ENCODE results near the gene ATG7.

ATG7 gene

DNA sequence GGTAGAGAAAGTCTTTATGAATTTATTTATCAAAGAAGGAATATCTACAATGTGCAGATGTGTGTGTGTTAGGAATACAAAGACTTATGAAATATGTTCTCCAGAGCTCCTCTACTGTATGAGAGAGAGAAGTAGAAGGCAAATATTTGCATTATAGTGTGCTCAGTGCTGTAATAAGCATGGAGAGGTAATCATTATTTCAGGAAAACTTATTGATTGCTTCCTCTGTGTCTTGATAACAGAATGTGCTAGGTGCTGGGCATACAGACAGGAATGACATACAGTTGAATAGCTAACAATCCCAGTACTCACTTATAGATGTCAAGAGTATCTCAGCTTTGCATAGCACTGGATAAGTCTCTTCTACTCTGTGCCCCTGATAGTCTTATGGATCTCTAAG, 30.2 kb downstream of the ATG7 start:
- no peak for DNase-seq (ENCODE audit: low read depth)
- no peak overlapping the region for H3K4me3 ChIP-seq (ENCODE audit: low read depth, low read length)
- in situ Hi-C loops (cut with HindIII; ENCODE audit: low sequenced_read_pairs): no loop called here
- TF ChIP-seq, protein P1, sequence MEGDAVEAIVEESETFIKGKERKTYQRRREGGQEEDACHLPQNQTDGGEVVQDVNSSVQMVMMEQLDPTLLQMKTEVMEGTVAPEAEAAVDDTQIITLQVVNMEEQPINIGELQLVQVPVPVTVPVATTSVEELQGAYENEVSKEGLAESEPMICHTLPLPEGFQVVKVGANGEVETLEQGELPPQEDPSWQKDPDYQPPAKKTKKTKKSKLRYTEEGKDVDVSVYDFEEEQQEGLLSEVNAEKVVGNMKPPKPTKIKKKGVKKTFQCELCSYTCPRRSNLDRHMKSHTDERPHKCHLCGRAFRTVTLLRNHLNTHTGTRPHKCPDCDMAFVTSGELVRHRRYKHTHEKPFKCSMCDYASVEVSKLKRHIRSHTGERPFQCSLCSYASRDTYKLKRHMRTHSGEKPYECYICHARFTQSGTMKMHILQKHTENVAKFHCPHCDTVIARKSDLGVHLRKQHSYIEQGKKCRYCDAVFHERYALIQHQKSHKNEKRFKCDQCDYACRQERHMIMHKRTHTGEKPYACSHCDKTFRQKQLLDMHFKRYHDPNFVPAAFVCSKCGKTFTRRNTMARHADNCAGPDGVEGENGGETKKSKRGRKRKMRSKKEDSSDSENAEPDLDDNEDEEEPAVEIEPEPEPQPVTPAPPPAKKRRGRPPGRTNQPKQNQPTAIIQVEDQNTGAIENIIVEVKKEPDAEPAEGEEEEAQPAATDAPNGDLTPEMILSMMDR (IDR thresholded peaks at IDR 0.05; ENCODE audit: low read depth, low read length, missing control alignments): no peak

DNA sequence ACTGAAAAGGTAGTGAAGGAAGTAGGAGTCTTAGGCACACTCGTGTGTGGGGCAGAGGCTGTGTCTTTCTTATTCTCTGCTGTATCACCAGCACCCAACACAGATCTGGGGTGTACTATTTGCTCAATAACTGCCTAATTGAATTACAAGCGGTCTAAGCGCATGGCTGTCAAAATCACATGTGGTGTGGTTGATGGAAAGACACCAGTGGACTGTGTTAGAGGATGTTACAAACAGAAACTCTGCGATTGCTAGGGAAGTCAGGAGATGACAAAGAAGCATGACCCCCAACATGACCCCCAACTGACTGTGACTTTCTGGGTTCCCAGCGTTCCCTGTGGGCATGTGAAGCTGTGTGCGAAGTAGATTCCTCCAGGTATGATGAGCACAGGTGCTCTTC, 32.0 kb downstream of the ATG7 start:
- in situ Hi-C loops (cut with HindIII; ENCODE audit: low sequenced_read_pairs): no loop called here
- TF ChIP-seq, protein P1 (IDR thresholded peaks at IDR 0.05; ENCODE audit: low read depth, low read length, missing control alignments): no peak
- no peak overlapping the region for H3K4me3 ChIP-seq (ENCODE audit: low read depth, low read length)
- DNase-seq (ENCODE audit: low read depth): no peak

DNA sequence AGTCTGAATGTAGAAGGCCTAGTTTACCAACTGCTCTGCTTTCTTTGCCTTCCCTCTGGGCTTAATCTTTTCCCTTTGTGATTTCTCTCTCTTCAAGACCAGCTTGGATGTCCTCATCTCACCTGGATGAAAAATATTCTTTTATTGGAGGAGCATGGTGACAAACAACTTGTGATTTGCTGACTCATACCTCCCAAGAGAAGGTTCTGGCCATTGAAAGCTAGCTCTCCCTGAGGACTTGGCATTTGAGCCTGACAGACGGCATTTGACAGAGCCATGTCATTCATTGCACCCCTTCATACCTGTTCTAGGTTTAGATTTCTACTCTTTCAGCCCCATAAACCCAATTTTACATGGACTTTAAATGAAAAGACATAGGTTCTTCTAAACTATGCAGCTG, 33.3 kb downstream of the ATG7 start:
- no peak for DNase-seq (ENCODE audit: low read depth)
- H3K4me3 ChIP-seq (ENCODE audit: low read depth, low read length): no peak overlapping the region
- TF ChIP-seq, protein P1 (IDR thresholded peaks at IDR 0.05; ENCODE audit: low read depth, low read length, missing control alignments): no peak
- in situ Hi-C loops (cut with HindIII; ENCODE audit: low sequenced_read_pairs): no loop called here

DNA sequence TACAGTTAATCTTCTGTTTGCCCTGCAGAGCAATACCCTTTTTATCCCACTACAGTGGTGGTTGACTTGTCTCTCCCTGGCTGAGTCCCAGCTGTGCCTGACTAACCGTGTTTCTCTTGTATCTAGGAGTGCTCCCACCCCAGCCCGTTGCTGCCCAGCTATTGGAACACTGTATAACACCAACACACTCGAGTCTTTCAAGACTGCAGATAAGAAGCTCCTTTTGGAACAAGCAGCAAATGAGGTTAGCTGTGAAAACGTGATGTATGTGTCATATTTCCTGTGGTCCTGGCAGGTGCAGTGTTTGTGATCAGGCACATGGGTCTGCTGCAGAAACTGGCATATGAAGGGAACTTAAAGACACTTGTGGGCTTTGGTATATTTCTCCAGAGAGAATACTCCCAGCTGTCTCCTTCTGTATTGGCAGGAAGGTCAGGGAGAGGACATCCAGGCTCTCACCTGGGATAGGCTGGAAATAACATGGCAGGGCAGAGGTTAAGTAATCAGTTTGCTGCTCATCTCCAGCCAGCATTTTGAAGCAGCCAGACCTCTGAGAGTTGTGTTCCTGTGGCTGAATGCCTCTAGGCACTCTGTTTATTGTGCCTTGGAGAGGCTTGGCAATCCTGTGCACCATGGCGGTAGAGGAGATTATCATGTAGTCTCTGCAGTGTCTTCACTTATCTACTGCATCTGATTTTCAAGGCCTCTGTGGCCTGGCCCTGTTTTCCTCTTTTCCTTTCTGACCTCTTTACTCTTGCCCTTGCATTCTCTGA, 34.8 kb downstream of the ATG7 start:
- in situ Hi-C loops (cut with HindIII; ENCODE audit: low sequenced_read_pairs): no loop called here
- TF ChIP-seq, protein P1 (IDR thresholded peaks at IDR 0.05; ENCODE audit: low read depth, low read length, missing control alignments): no peak
- DNase-seq (ENCODE audit: low read depth): no peak
- H3K4me3 ChIP-seq (ENCODE audit: low read depth, low read length): no peak overlapping the region

DNA sequence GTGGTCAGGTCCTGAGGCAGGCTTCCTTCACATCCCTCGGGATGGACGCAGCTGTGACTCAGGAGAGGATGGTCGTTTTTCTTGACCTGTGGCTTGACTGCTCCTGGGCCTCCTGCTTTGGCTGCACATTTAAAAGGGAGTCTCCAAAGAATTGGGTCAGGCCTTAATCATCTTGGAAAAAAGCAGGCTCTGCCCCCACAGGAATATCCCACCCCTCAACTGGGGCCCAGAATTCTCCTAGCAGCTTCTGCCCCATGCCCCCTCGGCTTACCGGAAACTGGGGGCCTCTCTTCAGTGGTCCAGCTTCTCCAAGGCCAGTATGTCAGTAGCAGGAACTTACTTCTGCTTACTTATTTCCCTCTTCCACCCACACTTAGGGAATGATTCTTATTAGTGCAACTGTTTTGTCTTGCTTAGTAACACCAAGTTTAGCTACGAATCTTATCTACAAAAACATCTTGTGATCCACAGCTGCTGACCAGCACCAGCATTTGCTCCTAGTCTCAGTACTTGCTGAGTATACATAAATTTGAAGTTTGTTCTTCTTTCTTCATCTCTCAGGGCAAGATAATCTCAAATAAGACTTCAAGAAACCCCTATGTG, 35.7 kb downstream of the ATG7 start:
- TF ChIP-seq, protein P1 (IDR thresholded peaks at IDR 0.05; ENCODE audit: low read depth, low read length, missing control alignments): no peak
- in situ Hi-C loops (cut with HindIII; ENCODE audit: low sequenced_read_pairs): no loop called here
- DNase-seq (ENCODE audit: low read depth): no peak
- H3K4me3 ChIP-seq (ENCODE audit: low read depth, low read length): no peak overlapping the region

DNA sequence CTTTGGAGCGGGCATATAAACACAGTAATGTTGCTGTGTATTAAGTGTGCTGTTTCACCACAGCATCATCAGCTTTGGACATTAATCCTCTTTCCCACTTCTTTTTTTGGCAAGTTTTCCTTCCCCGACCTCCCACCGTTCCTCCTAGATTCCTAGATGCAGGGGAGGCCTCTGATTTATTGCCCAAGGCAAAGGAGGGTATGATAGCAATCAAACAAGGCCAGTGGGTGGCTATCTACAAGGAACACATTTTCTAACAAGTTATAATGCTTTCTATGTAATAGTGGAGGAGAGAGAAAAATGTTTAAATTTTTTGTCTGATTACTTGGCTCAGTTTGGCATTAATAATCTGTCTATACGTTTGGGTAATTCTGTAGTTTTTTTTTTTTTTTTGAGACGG, 38.1 kb downstream of the ATG7 start:
- in situ Hi-C loops (cut with HindIII; ENCODE audit: low sequenced_read_pairs): no loop called here
- TF ChIP-seq, protein P1 (IDR thresholded peaks at IDR 0.05; ENCODE audit: low read depth, low read length, missing control alignments): no peak
- no peak for DNase-seq (ENCODE audit: low read depth)
- no peak overlapping the region for H3K4me3 ChIP-seq (ENCODE audit: low read depth, low read length)

Measured in astrocyte of the cerebellum (primary cell).